GM23338 (cell line): Measurements from ENCODE around the gene TEN1. TPM values are rescaled to one million over a fixed set of nuclear protein-coding genes. Genes with fewer than 3 reads are reported as not detected.
A peak's percentile ranks its signal among the peaks of the same experiment; 100 is the strongest.

Experiments
- ATAC-seq: fragments of 200-7000 bp; cut with Tn5 transposase; 3 replicates; pipeline ENCODE4 v1.9.1; 2020
- DNase-seq: peaks from one replicate; pipeline ENCODE4 v3.0.0-alpha.2; 2015; ENCODE audit warnings: low spot score
- H2AFZ ChIP-seq: fragments of 200-600 bp; sonication (generic); 2 replicates; pipeline ENCODE4 v1.8.0; 2016; ENCODE audit warnings: antibody characterized with exemption, mild to moderate bottlenecking, moderate library complexity
- H3F3A ChIP-seq: fragments of 200-600 bp; sonication (generic); replicated peaks from 2 replicates; pipeline ENCODE4 v1.8.0; 2017; ENCODE audit warnings: antibody characterized with exemption, mixed run types, low read depth
- H3K27ac ChIP-seq: fragments of 200-600 bp; sonication (generic); 2 replicates; pipeline ENCODE4 v1.6.1; 2016; ENCODE audit warnings: low read depth
- H3K27me3 ChIP-seq: fragments of 200-600 bp; sonication (generic); 2 replicates; pipeline ENCODE4 v1.8.0; 2016; ENCODE audit warnings: mild to moderate bottlenecking, mixed run types, moderate library complexity; ENCODE audit not compliant: insufficient read depth
- H3K36me3 ChIP-seq: fragments of 200-600 bp; sonication (generic); 2 replicates; pipeline ENCODE4 v1.8.0; 2016; ENCODE audit warnings: mild to moderate bottlenecking; ENCODE audit not compliant: insufficient read depth
- H3K4me1 ChIP-seq: fragments of 200-600 bp; sonication (generic); 2 replicates; pipeline ENCODE4 v1.8.0; 2016; ENCODE audit warnings: mild to moderate bottlenecking, moderate library complexity; ENCODE audit not compliant: insufficient read depth
- H3K4me2 ChIP-seq: fragments of 200-600 bp; sonication (generic); 2 replicates; pipeline ENCODE4 v1.7.1; 2017; ENCODE audit warnings: mixed run types
- H3K4me3 ChIP-seq: fragments of 200-600 bp; sonication (generic); 2 replicates; pipeline ENCODE4 v1.6.1; 2016; ENCODE audit warnings: mixed run types
- H3K79me2 ChIP-seq: fragments of 200-600 bp; sonication (generic); replicated peaks from 2 replicates; pipeline ENCODE4 v1.8.0; 2017; ENCODE audit warnings: mild to moderate bottlenecking; ENCODE audit not compliant: insufficient read depth
- H3K9me2 ChIP-seq: fragments of 200-600 bp; sonication (generic); 2 replicates; pipeline ENCODE4 v1.8.0; 2017; ENCODE audit not compliant: insufficient read depth
- H4K20me1 ChIP-seq: fragments of 200-600 bp; sonication (generic); replicated peaks from 2 replicates; pipeline ENCODE4 v1.8.0; 2017; ENCODE audit warnings: mild to moderate bottlenecking; ENCODE audit not compliant: insufficient read depth
- H3K27ac Mint-ChIP-seq: 2 replicates; pipeline ENCODE4 v1.8.0; 2020; ENCODE audit warnings: inconsistent platforms, mild to moderate bottlenecking, moderate library complexity, mixed read lengths
- H3K27me3 Mint-ChIP-seq: 3 replicates; pipeline ENCODE4 v1.8.0; 2022; ENCODE audit warnings: low read depth, mild to moderate bottlenecking, moderate library complexity, mixed read lengths, inconsistent platforms; ENCODE audit not compliant: insufficient read depth, poor library complexity
- H3K36me3 Mint-ChIP-seq: 3 replicates; pipeline ENCODE4 v1.8.0; 2021; ENCODE audit warnings: low read depth, mild to moderate bottlenecking, inconsistent platforms, moderate library complexity, mixed read lengths
- H3K4me1 Mint-ChIP-seq: 3 replicates; pipeline ENCODE4 v1.8.0; 2020; ENCODE audit warnings: mild to moderate bottlenecking, inconsistent platforms, mixed read lengths
- H3K4me3 Mint-ChIP-seq: 3 replicates; pipeline ENCODE4 v1.8.0; 2021; ENCODE audit warnings: moderate library complexity, mild to moderate bottlenecking, inconsistent platforms, mixed read lengths
- H3K9me3 Mint-ChIP-seq: 3 replicates; pipeline ENCODE4 v1.8.0; 2020; ENCODE audit warnings: moderate library complexity, mild to moderate bottlenecking, inconsistent platforms, mixed read lengths
- CREB1 ChIP-seq: fragments of 250-450 bp; sonication (Bioruptor Pico); IDR thresholded peaks from 2 replicates; pipeline ENCODE4 v1.5.0; 2020; ENCODE audit warnings: low read depth, mild to moderate bottlenecking, moderate library complexity
- EZH2phosphoT487 ChIP-seq: fragments of 200-600 bp; sonication (generic); IDR thresholded peaks from one replicate; pipeline ENCODE4 v1.8.1; 2018; ENCODE audit warnings: antibody characterized with exemption; ENCODE audit not compliant: unreplicated experiment
- JUNB ChIP-seq: IDR thresholded peaks from one replicate; pipeline ENCODE4 v1.6.1; 2016; ENCODE audit warnings: antibody characterized with exemption; ENCODE audit not compliant: unreplicated experiment
- NANOG ChIP-seq: IDR thresholded peaks from 2 replicates; pipeline ENCODE4 v1.6.1; 2016; ENCODE audit warnings: antibody characterized with exemption, borderline replicate concordance
- POLR2AphosphoS5 ChIP-seq: IDR thresholded peaks from 2 replicates; pipeline ENCODE4 v1.6.1; 2016; ENCODE audit warnings: antibody characterized with exemption, low read depth
- STAT1 ChIP-seq: IDR thresholded peaks from one replicate; pipeline ENCODE4 v1.6.1; 2016; ENCODE audit warnings: antibody characterized with exemption; ENCODE audit not compliant: unreplicated experiment
- ZNF114 ChIP-seq: fragments of 250-450 bp; sonication (Bioruptor Pico); IDR thresholded peaks from 2 replicates; pipeline ENCODE4 v1.5.0; 2020; ENCODE audit warnings: mild to moderate bottlenecking, moderate library complexity
- ZNF331 ChIP-seq: fragments of 250-450 bp; sonication (Bioruptor Pico); IDR thresholded peaks from 2 replicates; pipeline ENCODE4 v1.5.0; 2020; ENCODE audit warnings: low read depth, mild to moderate bottlenecking, moderate library complexity
- polyA plus RNA-seq: library from polyadenylated mRNA; unstranded; fragments of >200 nt; fragmentation: Nextera tagmentation; extraction: Ambion mirVana; gene quantifications from 2 replicates; pipeline ENCODE4 v1.2.1, GENCODE V29; 2016
- total RNA-seq: library from RNA; depleted of rRNA; stranded (reverse); fragments of >200 nt; shearing (Covaris generic); gene quantifications from 2 replicates; pipeline ENCODE4 v1.2.3, GENCODE V29; 2014
- TF ChIP-seq, protein P1 (sequence below): IDR thresholded peaks from 2 replicates; pipeline ENCODE4 v1.6.1; 2016; ENCODE audit warnings: antibody characterized with exemption
- TF ChIP-seq, protein P2 (sequence below): fragments of 250-450 bp; sonication (Bioruptor Pico); IDR thresholded peaks from 2 replicates; pipeline ENCODE4 v1.5.0; 2020; ENCODE audit warnings: mild to moderate bottlenecking, moderate library complexity
- TF ChIP-seq, protein P3 (sequence below): IDR thresholded peaks from one replicate; pipeline ENCODE4 v1.6.1; 2018; ENCODE audit warnings: antibody characterized with exemption; ENCODE audit not compliant: unreplicated experiment

Gene TEN1
- total and polyA plus RNA-seq, 2 experiments from 2014 or later: 11.3 to 14.1 TPM

GRCh38 chr17:76038050-76038449 lies 59.0 kb downstream of the TEN1 start:
- H3K36me3 ChIP-seq: peaks cover 21% of the 10 kb centered on the region
- Mint-ChIP-seq H3K9me3 (no peaks in the 10 kb centered on the region), H3K27me3 (peaks cover 5% of the 10 kb centered on the region), H3K4me3 (no peak overlapping the region), H3K27ac (no peak overlapping the region), H3K4me1 (peaks cover 26% of the 10 kb centered on the region), H3K36me3 (peaks cover 42% of the 10 kb centered on the region)
- no peaks in the 10 kb centered on the region; the same call in none of the 2 replicates for H4K20me1 ChIP-seq
- H3K27ac ChIP-seq: peak overlapping the region; percentile 59; the same call in 1 of the 2 replicates
- H3K27me3 ChIP-seq: no peaks in the 10 kb centered on the region
- H3K4me3 ChIP-seq: no peak overlapping the region
- no peaks in the 10 kb centered on the region for H3K9me2 ChIP-seq
- H3K79me2 ChIP-seq: no peaks in the 10 kb centered on the region
- peaks cover 13% of the 10 kb centered on the region for H3F3A ChIP-seq
- ATAC-seq: no peak
- no peak for TF ChIP-seq EZH2phosphoT487
- peak; percentile 37; the same call in 1 of the 2 replicates for TF ChIP-seq CREB1 (CRISPR knock-in tag)
- H3K4me2 ChIP-seq: no peak overlapping the region
- no peak overlapping the region for H2AFZ ChIP-seq
- DNase-seq: no peak
- peaks cover 10% of the 10 kb centered on the region for H3K4me1 ChIP-seq

GRCh38 chr17:76039121-76039520 lies 60.1 kb downstream of the TEN1 start:
- H3K4me3 Mint-ChIP-seq: no peak overlapping the region
- H3K27ac ChIP-seq: 0 out of 2 replicates have a peak overlapping the region, but pooled peaks have one; percentile 72
- H3K4me3 ChIP-seq: no peak overlapping the region
- ATAC-seq: no peak
- DNase-seq: no peak
- no peak overlapping the region for H3K4me2 ChIP-seq
- H3K36me3 Mint-ChIP-seq: peaks cover 53% of the 10 kb centered on the region
- H3K4me1 ChIP-seq: peaks cover 10% of the 10 kb centered on the region
- no peaks in the 10 kb centered on the region for H3K9me2 ChIP-seq
- no peaks in the 10 kb centered on the region for H3K9me3 Mint-ChIP-seq
- no peak overlapping the region for H2AFZ ChIP-seq
- H3K27me3 Mint-ChIP-seq: peaks cover 5% of the 10 kb centered on the region
- peaks cover 31% of the 10 kb centered on the region for H3K36me3 ChIP-seq
- peak overlapping the region; percentile 72; the same call in 1 of the 2 replicates for H3K27ac Mint-ChIP-seq
- no peaks in the 10 kb centered on the region for H3K79me2 ChIP-seq
- H3K27me3 ChIP-seq: no peaks in the 10 kb centered on the region
- peaks cover 18% of the 10 kb centered on the region for H3F3A ChIP-seq
- H3K4me1 Mint-ChIP-seq: peaks cover 26% of the 10 kb centered on the region
- no peaks in the 10 kb centered on the region; the same call in none of the 2 replicates for H4K20me1 ChIP-seq
- TF ChIP-seq NANOG: no peak
- TF ChIP-seq ZNF114: no peak
- TF ChIP-seq JUNB: no peak
- TF ChIP-seq POLR2AphosphoS5: no peak
- TF ChIP-seq, protein P1, sequence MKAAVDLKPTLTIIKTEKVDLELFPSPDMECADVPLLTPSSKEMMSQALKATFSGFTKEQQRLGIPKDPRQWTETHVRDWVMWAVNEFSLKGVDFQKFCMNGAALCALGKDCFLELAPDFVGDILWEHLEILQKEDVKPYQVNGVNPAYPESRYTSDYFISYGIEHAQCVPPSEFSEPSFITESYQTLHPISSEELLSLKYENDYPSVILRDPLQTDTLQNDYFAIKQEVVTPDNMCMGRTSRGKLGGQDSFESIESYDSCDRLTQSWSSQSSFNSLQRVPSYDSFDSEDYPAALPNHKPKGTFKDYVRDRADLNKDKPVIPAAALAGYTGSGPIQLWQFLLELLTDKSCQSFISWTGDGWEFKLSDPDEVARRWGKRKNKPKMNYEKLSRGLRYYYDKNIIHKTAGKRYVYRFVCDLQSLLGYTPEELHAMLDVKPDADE: no peak
- TF ChIP-seq CREB1 (CRISPR knock-in tag): no peak
- TF ChIP-seq STAT1: no peak
- TF ChIP-seq, protein P2, sequence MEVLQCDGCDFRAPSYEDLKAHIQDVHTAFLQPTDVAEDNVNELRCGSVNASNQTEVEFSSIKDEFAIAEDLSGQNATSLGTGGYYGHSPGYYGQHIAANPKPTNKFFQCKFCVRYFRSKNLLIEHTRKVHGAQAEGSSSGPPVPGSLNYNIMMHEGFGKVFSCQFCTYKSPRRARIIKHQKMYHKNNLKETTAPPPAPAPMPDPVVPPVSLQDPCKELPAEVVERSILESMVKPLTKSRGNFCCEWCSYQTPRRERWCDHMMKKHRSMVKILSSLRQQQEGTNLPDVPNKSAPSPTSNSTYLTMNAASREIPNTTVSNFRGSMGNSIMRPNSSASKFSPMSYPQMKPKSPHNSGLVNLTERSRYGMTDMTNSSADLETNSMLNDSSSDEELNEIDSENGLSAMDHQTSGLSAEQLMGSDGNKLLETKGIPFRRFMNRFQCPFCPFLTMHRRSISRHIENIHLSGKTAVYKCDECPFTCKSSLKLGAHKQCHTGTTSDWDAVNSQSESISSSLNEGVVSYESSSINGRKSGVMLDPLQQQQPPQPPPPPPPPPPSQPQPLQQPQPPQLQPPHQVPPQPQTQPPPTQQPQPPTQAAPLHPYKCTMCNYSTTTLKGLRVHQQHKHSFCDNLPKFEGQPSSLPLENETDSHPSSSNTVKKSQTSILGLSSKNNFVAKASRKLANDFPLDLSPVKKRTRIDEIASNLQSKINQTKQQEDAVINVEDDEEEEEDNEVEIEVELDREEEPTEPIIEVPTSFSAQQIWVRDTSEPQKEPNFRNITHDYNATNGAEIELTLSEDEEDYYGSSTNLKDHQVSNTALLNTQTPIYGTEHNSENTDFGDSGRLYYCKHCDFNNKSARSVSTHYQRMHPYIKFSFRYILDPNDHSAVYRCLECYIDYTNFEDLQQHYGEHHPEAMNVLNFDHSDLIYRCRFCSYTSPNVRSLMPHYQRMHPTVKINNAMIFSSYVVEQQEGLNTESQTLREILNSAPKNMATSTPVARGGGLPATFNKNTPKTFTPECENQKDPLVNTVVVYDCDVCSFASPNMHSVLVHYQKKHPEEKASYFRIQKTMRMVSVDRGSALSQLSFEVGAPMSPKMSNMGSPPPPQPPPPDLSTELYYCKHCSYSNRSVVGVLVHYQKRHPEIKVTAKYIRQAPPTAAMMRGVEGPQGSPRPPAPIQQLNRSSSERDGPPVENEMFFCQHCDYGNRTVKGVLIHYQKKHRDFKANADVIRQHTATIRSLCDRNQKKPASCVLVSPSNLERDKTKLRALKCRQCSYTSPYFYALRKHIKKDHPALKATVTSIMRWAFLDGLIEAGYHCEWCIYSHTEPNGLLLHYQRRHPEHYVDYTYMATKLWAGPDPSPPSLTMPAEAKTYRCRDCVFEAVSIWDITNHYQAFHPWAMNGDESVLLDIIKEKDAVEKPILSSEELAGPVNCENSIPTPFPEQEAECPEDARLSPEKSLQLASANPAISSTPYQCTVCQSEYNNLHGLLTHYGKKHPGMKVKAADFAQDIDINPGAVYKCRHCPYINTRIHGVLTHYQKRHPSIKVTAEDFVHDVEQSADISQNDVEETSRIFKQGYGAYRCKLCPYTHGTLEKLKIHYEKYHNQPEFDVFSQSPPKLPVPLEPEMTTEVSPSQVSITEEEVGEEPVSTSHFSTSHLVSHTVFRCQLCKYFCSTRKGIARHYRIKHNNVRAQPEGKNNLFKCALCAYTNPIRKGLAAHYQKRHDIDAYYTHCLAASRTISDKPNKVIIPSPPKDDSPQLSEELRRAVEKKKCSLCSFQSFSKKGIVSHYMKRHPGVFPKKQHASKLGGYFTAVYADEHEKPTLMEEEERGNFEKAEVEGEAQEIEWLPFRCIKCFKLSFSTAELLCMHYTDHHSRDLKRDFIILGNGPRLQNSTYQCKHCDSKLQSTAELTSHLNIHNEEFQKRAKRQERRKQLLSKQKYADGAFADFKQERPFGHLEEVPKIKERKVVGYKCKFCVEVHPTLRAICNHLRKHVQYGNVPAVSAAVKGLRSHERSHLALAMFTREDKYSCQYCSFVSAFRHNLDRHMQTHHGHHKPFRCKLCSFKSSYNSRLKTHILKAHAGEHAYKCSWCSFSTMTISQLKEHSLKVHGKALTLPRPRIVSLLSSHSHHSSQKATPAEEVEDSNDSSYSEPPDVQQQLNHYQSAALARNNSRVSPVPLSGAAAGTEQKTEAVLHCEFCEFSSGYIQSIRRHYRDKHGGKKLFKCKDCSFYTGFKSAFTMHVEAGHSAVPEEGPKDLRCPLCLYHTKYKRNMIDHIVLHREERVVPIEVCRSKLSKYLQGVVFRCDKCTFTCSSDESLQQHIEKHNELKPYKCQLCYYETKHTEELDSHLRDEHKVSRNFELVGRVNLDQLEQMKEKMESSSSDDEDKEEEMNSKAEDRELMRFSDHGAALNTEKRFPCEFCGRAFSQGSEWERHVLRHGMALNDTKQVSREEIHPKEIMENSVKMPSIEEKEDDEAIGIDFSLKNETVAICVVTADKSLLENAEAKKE: no peak
- TF ChIP-seq ZNF331 (CRISPR knock-in tag): no peak
- no peak for TF ChIP-seq EZH2phosphoT487
- TF ChIP-seq, protein P3, sequence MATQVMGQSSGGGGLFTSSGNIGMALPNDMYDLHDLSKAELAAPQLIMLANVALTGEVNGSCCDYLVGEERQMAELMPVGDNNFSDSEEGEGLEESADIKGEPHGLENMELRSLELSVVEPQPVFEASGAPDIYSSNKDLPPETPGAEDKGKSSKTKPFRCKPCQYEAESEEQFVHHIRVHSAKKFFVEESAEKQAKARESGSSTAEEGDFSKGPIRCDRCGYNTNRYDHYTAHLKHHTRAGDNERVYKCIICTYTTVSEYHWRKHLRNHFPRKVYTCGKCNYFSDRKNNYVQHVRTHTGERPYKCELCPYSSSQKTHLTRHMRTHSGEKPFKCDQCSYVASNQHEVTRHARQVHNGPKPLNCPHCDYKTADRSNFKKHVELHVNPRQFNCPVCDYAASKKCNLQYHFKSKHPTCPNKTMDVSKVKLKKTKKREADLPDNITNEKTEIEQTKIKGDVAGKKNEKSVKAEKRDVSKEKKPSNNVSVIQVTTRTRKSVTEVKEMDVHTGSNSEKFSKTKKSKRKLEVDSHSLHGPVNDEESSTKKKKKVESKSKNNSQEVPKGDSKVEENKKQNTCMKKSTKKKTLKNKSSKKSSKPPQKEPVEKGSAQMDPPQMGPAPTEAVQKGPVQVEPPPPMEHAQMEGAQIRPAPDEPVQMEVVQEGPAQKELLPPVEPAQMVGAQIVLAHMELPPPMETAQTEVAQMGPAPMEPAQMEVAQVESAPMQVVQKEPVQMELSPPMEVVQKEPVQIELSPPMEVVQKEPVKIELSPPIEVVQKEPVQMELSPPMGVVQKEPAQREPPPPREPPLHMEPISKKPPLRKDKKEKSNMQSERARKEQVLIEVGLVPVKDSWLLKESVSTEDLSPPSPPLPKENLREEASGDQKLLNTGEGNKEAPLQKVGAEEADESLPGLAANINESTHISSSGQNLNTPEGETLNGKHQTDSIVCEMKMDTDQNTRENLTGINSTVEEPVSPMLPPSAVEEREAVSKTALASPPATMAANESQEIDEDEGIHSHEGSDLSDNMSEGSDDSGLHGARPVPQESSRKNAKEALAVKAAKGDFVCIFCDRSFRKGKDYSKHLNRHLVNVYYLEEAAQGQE: no peak
